GM19468 (cell line): Measurements from ENCODE around the gene TDRD12.
"Not testable (repeated sequence)": the region's sequence is repeated elsewhere in the genome, so short reads cannot be mapped to it uniquely, and the experiment has no call there.

Experiments
- ATAC-seq: cut with Tn5 transposase; IDR thresholded peaks from one replicate; pipeline ENCODE4 v1.9.1; 2021; ENCODE audit warnings: mild to moderate bottlenecking, moderate library complexity, moderate number of reproducible peaks; ENCODE audit not compliant: unreplicated experiment; ENCODE audit errors: extremely low read depth

Gene TDRD12

DNA sequence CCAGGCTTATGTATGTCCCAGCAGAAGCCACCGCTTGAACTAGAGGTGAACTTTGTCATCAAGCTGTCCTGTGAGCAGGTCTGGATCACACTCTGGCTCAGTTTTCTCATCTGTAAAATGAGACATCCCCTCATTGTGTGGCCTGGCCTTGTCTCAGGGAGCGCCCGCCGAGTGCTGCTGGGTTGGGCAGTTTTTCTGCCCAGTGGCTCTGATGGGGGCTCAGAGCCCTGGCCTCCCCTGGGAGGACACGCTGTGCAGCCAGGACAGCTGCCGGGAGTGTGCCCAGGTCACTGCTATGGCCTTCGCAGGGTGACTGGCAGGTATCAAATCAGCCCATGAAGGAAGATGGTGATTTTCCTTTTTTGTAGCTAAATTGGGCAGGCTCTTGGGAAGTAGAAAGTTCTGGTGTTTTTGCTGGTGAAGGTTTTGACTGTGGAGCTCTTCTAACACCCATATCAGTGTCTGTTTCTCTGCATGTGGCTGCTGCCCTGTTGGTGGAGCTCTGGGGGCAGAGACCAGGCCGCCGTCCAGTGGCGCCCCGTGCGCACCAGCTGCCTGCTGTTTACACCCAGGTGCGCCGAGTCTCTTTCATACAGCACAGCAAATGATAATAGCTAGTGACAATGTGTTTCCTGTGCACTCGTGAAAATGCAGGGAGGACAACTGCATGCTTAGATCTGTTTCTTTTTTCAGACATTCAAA is 109.2 kb downstream of the TDRD12 start:
- ATAC-seq, result no peak

DNA sequence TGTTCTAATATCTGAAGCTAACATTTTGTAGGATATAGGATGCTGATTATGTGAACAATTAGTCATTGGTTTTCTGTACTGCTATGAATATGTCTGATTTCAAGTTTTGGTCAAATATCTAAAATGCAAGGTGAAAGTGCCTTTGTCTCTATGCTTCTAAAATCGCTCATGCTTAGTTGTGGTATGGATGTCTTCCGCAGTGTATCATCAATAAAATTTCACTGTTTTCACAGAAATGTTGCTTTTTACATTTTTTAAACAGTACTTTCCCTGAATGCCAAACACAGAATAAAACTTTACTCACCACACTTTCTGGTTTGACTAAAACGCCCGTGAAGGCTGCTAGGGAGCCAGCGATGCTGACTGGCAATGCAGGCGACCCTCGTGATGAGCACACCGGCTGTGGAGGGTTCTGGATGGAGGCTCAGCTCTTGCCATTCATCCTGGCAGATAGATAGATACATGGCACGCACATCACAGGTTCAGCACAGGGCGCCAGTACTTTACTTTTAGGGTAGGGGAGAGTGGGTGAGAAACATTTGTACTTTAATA is 109.9 kb downstream of the TDRD12 start:
- no peak for ATAC-seq

DNA sequence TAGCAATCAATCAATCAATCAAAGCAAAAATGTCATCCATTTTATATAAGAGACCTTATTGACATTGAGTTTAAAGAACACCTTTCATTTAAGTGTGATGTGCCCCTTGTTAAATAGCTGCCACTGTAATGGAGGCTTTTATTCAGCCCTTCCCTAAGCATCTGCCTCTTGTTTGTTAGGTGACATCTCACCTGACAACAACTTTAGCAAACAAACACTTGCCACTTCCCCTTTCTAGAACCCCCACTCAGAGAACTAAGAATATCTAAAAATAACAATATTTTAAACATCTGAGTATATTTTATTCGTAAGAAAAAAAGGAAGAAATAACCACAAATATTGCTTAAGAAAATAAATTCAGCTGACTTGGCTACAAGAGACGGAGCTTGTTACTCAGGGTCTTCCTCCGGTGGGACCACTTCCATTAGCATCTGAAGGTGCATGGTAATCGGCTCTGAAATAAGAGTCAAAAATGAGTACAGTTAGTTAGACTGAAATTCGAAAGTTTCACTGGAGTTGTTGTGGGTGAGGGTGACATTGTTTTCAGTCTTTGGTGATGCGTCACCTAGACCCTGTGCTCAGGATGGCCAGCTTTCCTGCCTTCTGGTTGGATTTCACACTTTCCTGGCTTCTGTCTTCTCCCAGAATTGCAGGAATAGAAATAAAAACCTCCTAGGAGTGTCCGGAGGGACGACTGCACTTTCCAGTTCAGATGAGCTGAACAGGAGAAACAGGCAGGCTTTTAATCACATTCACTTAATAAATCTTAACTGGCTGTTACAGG is 110.9 kb downstream of the TDRD12 start:
- ATAC-seq, result no peak

DNA sequence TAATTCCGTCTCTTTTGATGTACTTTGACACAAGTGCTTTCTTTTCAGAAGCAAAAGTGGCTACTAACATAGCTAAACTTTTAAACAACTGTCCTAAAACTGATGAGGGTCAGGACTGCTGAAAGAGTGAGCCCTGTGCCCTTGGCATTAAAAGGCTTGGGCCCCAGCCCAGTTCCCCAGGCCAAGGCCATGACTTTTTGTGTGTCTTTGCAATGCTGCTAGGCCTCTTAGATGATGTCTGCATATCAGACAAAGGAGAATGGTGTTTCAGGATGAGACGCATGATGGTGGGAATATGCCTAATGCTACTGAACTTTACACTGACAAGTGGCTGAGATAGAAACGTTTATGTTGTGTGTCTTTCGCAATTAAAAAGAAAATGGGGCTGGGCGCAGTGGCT is 112.0 kb downstream of the TDRD12 start:
- ATAC-seq, result no peak

DNA sequence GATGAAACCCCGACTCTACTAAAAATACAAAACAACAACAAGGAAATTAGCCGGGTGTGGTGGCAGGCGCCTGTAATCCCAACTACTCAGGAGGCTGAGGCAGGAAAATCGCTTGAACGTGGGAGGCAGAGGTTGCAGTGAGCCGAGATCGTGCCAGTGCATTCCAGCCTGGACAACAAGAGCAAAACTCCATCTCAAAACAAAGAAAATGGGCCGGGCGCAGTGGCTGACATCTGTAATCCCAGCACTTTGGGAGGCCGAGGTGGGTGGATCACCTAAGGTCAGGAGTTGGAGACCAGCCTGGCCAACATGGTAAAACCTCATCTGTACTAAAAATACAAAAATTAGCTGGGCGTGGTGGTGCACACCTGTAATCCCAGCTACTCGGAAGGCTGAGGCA is 112.5 kb downstream of the TDRD12 start:
- ATAC-seq, result not testable (repeated sequence)

DNA sequence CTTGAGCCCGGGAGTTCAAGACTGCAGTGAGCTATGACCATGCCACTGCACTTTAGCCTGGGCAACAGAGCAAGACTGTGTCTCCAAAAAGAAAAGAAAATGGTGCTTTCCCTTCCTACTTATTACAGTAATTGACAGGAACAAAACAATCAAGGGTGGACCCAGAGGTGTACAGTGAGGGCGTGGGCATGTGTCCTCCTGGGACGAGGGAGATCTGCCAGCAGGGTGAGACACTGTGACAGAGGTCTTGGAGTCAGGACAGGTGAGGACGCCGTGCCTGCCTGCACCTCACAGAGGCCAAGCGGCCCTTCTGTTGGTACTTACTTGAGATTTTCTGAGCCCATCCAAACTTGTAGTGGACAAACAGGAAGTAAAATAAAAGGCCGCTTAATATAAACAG is 113.3 kb downstream of the TDRD12 start:
- ATAC-seq, result not testable (repeated sequence)

DNA sequence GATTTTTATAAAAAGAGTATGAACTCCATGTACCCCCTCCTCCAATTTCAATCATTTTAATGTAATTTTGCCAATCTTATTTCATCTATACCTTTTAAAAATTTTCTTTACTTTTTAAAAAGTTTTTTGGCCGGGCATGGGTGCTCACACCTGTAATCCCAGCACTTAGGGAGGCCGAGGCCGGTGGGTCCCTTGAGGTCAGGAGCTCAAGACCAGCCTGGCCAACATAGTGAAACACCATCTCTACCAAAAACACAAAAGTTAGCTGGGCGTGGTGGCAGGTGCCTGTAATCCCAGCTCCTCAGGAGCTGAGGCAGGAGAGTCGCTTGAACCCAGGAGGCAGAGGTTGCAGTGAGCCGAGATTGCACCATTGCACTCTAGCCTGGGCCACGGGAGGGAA is 113.8 kb downstream of the TDRD12 start:
- not testable (repeated sequence) for ATAC-seq

DNA sequence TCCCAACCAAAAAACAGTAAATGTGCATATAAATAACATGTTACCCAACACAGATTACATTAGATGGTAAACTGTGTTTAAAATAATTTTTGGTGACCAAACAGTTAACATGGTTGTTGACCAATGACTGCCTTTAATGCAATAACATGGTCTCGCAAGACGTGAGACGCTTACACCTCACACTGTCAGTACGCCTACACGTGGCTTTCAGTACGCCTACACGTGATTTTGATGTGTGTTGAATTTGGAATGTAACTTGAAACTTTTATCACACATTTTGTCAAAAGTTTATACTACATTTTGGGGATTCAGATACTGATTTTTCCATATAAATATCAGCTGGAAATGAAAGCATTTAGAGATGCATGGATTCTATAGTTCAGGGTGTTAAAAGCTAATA is 118.0 kb downstream of the TDRD12 start:
- no peak for ATAC-seq

DNA sequence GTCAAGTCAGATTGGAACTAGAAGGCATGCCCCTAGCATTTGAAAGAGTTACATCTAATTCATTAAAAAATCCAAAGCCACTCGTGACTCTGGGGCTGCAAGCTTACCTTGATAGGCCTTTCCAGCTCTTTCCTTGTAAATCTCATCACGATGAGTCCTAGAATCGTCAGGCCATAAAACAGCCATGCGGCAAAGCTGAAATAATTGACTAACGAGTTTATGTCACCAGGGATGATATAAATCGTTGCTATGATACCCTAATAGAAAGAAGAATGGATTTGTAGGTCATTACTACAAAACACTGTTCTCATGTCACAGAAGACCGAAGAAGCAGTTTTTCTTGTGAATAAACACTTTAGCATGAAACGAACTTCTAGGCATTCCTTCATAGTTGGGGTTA is 122.5 kb downstream of the TDRD12 start:
- no peak for ATAC-seq

DNA sequence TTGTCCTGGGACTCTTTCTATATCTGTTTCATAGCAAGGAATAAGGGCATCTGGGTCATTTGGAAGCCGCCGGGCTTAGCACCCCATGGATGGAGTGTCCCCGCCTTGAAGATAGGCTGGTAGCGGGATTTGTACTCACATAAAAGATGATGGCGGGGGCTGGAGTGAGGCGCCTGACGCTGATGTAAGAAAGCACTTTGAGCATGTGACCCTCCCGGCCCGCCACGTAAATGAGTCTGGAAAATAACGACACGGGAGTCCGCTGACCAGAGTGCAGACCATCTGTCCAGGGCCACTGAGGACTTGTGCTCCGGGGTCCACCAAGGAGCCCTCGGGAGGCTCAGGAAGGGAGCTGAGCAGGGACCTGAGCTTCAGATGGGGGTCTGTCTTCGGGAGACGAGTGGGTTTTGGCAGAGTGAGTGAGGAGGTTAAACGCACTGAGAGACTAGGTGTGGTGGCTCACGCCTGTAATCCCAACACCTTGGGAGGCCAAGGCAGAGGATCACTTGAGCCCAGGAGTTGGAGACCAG is 124.2 kb downstream of the TDRD12 start:
- ATAC-seq, result no peak

DNA sequence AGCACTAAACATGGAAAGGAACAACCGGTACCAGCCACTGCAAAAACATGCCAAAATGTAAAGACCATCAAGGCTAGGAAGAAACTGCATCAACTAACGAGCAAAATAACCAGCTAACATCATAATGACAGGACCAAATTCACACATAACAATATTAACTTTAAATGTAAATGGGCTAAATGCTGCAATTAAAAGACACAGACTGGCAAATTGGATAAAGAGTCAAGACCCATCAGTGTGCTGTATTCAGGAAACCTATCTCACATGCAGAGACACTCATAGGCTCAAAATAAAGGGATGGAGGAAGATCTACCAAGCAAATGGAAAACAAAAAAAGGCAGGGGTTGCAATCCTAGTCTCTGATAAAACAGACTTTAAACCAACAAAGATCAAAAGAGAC is 128.5 kb downstream of the TDRD12 start:
- not testable (repeated sequence) for ATAC-seq

DNA sequence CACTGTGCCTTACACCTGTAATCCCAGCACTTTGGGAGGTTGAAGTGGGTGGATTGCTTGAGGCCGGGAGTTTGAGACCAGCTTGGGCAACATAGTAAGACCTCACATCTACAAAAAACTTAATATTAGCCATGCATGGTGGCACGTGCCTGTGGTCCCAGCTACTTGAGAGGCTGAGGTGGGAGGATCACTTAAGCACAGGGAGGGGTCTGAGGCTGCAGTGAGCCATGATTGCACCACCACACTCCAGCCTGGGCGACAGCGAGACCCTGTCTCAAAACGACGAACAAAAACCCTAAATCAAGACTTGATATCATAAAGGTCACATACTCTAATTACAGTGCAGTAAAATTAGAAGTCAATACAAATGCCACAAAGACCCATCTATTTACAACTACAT is 132.6 kb downstream of the TDRD12 start:
- no peak for ATAC-seq

DNA sequence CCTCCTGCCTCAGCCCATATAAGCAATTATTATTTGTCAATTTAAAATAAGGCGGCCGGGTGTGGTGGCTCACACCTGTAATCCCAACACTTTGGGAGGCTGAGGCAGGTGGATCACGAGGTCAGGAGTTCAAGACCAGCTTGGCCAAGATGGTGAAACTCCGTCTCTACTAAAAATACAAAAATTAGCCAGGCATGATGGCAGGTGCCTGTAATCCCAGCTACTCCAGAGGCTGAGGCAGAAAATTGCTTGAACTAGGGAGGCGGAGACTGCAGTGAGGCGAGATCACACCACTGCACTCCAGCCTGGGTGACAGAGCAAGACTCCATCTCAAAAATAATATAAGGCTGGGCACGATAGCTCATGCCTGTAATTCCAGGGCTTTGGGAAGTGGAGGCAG is 137.3 kb downstream of the TDRD12 start:
- ATAC-seq, result not testable (repeated sequence)

DNA sequence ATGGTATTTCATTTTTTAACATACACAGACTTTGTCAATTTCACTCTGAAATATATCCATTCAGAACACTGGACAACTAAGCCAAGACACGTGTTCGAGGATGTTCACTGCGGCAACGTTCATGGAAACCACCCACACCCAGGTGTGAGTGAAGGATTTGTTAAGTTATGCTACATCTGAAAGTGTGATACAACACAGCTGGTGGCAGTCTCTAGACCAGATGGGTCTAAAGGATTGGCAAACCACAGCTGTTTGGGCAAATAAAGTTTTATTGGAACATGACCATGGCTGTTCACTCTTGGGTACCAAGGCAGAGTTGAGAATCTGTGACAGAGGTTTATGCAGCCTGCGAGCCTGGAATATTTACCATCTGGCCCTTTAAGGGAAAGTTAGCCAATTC is 138.0 kb downstream of the TDRD12 start:
- no peak for ATAC-seq

DNA sequence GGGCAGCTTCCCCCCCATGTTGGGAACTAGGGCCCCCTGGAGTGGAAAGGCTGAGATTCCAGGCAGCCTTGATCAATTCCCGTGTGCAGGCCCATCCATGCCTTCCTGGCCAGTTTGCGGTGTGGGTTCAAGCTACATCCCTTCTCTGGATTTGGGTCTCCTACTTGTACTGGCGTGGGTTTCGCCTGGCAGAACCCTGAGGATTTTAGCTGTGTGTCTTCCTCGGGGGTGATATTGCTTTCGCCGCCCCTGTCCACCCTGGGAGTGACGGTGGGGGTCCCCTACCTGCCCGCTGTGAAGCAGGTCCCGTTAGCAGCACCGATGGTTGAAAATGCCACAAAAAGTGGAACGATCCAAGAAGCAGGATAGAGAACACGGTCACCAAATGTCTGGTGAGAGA is 138.6 kb downstream of the TDRD12 start:
- no peak for ATAC-seq

DNA sequence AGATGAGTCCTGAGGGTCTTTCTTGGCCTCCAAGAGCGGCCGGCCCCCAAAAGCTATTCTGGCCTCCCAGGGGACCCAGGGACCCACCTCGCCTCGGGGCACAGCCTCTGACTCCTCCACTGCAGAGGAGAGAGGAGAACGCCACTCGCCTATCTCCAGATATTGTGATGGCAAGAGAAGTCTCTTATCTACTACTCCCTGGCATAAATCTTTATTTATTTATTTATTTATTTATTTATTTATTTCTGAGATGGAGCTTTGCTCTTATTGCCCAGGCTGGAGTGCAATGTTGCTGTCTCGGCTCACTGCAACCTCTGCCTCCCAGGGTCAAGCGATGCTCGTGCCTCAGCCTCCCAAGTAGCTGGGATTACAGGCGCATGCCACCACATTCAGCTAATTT is 139.0 kb downstream of the TDRD12 start:
- ATAC-seq, result no peak

DNA sequence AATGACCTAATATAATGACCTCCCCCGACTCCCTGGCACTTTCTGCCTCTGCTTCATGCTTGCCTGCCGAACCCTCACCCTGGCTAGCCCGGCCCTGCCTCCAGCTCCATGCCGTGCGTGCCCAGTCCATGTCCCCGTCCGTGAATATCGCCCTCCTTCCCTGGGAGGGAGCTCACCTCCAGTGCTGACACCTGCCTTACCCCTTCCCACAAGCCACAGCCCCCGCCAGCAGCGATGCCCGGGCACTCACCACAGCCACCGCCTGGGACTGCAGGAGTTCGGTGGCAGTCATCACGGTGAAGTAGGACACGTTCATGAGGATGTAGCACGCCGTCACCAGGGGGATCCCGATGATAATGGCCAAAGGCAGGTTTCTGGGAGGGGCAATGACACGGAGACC is 140.0 kb downstream of the TDRD12 start:
- ATAC-seq, result no peak

DNA sequence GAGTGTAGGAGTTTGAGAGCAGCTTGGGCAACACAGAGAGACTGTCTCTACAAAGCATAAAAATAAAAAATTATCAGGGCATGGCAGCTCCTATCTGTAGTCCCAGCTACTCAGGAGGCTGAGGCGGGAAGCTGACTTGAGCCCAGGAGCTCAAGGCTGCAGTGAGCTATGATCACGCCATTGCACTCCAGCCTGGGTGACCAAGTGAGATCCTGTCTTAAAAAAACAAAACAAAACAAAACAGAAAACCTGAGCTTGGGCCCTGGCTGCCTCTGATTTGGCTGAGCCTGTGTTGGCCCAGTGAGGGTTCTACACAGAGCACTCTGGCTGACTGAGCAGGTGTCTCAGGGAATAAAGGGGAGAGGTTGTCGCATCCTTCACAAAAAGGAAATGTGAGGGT is 142.0 kb downstream of the TDRD12 start:
- no peak for ATAC-seq

DNA sequence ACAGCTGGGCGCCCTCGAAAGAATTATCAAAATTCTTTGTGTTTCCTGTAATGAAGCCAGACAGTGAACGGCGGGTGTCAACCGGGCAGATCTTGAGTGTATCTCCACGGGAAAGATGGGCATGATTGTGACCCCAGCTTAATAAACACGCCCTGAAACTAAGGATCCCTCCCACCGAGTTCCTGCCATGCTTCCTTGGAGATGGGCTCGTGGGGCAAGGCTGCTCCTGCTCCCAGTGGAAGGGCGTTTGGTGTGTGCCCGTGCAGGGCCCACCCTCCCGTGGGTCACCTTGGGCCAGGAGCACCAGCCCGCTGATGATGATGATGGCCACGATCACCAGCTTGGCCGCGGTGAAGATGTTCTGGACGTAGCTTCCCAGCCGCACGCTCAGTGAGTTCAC is 142.6 kb downstream of the TDRD12 start:
- ATAC-seq, result no peak

DNA sequence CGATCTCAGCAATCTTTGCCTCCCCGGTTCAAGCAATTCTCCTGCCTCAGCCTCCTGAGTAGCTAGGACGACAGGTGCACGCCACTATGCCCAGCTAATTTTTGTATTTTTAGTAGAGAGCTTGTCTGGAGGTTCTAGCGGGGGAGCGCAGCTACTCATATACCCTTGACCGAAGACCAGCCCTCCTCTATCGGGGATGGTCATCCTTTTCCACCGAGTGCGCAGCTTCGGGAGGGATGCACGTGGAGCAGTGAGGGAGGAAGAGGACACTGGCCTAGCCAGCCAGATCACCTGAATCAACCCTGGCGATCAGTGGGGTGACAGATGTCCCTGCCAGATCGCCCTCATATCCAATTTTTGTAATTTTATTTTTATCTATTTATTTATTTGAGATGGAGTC is 143.2 kb downstream of the TDRD12 start:
- ATAC-seq, result no peak

DNA sequence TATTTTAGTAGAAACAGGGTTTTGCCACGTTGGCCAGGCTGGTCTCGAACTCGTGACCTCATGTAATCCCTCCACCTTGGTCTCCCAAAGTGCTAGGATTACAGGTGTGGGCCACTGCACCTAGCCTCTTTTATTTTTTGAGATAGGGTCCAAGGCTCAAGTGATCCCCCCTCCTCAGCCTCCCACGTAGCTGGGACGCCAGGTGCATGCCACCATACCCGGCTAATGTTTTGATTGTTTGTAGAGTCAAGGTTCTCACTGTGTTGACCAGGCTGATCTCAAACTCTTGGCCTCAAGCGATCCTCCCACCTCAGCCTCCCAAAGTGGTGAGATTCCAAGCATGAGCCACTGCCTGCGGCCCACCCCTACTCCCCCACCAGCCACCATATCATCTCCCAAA is 143.7 kb downstream of the TDRD12 start:
- ATAC-seq, result no peak
